H1 (cell line): ENCODE measurements around the gene FOXD3. TPM values are rescaled to one million over a fixed set of nuclear protein-coding genes. Genes with fewer than 3 reads are reported as not detected.

Experiments
- ATF3 ChIP-seq: IDR thresholded peaks from 2 replicates; pipeline ENCODE4 v1.6.1; 2011; ENCODE audit warnings: low read depth, mild to moderate bottlenecking, low read length; ENCODE audit not compliant: insufficient read depth
- BACH1 ChIP-seq: IDR thresholded peaks from 2 replicates; pipeline ENCODE4 v1.6.1; 2012; ENCODE audit warnings: low read length, improper control_type of control experiment
- BRCA1 ChIP-seq: IDR thresholded peaks from 2 replicates; pipeline ENCODE4 v1.6.1; 2012; ENCODE audit warnings: low read depth, low read length, improper control_type of control experiment
- CHD7 ChIP-seq: fragments of 300-600 bp; sonication (generic); IDR thresholded peaks from 2 replicates; pipeline ENCODE4 v1.7.1; 2012; ENCODE audit warnings: low read length, moderate library complexity, mild to moderate bottlenecking, inconsistent platforms; ENCODE audit not compliant: insufficient replicate concordance
- EP300 ChIP-seq, 2 experiments: IDR thresholded peaks; 1 replicate in 1 of 2; 2 replicates in 1 of 2; pipeline ENCODE4 v1.6.1; 2011 to 2012; ENCODE audit warnings: low read depth in 2 of 2, low read length in 2 of 2, mild to moderate bottlenecking in 2 of 2, borderline replicate concordance in 1 of 2, inconsistent platforms in 1 of 2, moderate library complexity in 1 of 2
- RFX5 ChIP-seq: IDR thresholded peaks from 2 replicates; pipeline ENCODE4 v1.6.1; 2011; ENCODE audit warnings: low read depth, low read length, improper control_type of control experiment, borderline replicate concordance
- SP1 ChIP-seq: IDR thresholded peaks from 2 replicates; pipeline ENCODE4 v1.6.1; 2011; ENCODE audit warnings: low read depth, low read length
- TAF7 ChIP-seq: optimal IDR thresholded peaks from 2 replicates; pipeline ENCODE3; 2011; ENCODE audit warnings: low read depth, mild to moderate bottlenecking, inconsistent platforms, low read length, moderate library complexity, borderline replicate concordance
- polyA plus RNA-seq, 7 experiments: library from polyadenylated mRNA; depleted of rRNA in 3 of 7; stranded (reverse) in 5 of 7; unstranded in 2 of 7; fragments of >200 nt in 5 of 7; fragments of 200-250 nt in 2 of 7; gene quantifications; 1 replicate in 5 of 7; 2 replicates in 1 of 7; 4 replicates in 1 of 7; pipeline versions ENCODE4 v1.2.1 to v1.2.3, GENCODE V29; 2011 to 2013; ENCODE audit warnings: missing spikeins in 2 of 7, mixed read lengths in 2 of 7
- total RNA-seq: library from RNA; stranded (reverse); fragmentation: NEBNext Ultra II Directional; extraction: Animal tissue kit (Norgen Biotek cat#: 25700); gene quantifications from 2 replicates; pipeline ENCODE4 v1.2.1, GENCODE V29; 2021
- TF ChIP-seq, protein P1 (sequence below): IDR thresholded peaks from 2 replicates; pipeline ENCODE4 v1.6.1; 2012; ENCODE audit warnings: low read length, inconsistent platforms

The FOXD3 gene
- total and polyA plus RNA-seq, 2 of the 8 experiments (the other 6 are each of a cell fraction or from before 2014, with no cell fraction given): 8.7 to 33.7 TPM

GRCh38 chr1:63321785-63322113 is 618 bp upstream of the FOXD3 start (continued):
- TF ChIP-seq CHD7 (peak; percentile 66), BRCA1 (no peak), BACH1 (0 out of 2 replicates have a peak, but pooled peaks have one; percentile 2), EP300 (IDR thresholded peaks at IDR 0.05; ENCODE audit: borderline replicate concordance in 1 of 2, low read depth in 2 of 2, low read length in 2 of 2) (peak in 1 of 2 experiments; percentile 66; a peak in 1 of 3 replicates), ATF3 (no peak), TAF7 (peak; percentile 34), SP1 (0 out of 2 replicates have a peak, but pooled peaks have one; percentile 16), RFX5 (0 out of 2 replicates have a peak, but pooled peaks have one; percentile 8)
- TF ChIP-seq, protein P1, sequence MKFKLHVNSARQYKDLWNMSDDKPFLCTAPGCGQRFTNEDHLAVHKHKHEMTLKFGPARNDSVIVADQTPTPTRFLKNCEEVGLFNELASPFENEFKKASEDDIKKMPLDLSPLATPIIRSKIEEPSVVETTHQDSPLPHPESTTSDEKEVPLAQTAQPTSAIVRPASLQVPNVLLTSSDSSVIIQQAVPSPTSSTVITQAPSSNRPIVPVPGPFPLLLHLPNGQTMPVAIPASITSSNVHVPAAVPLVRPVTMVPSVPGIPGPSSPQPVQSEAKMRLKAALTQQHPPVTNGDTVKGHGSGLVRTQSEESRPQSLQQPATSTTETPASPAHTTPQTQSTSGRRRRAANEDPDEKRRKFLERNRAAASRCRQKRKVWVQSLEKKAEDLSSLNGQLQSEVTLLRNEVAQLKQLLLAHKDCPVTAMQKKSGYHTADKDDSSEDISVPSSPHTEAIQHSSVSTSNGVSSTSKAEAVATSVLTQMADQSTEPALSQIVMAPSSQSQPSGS: no peak
